Activated naive CD4-positive, alpha-beta T cell treated with anti-CD3 and anti-CD28 coated beads, Interleukin-2, amount 50 U/mL, for 16 hours (primary cell): ENCODE results near the gene NKX2-3.

Experiments
- DNase-seq: peaks from one replicate; pipeline ENCODE4 v3.0.0-alpha.2; 2020

NKX2-3 gene

GRCh38 chr10:99526861-99527504, 5.8 kb upstream of the NKX2-3 start:
- no peak for DNase-seq

GRCh38 chr10:99527526-99528493, 4.9 kb upstream of the NKX2-3 start:
- no peak for DNase-seq

- no peak for DNase-seq
Observed at GRCh38 chr10:99528494-99529441, 4.0 kb upstream of the NKX2-3 start.

GRCh38 chr10:99529591-99530107, 3.1 kb upstream of the NKX2-3 start:
- no peak for DNase-seq

- no peak for DNase-seq
Observed at GRCh38 chr10:99530108-99531025, 2.4 kb upstream of the NKX2-3 start.

GRCh38 chr10:99531026-99531695, 1.6 kb upstream of the NKX2-3 start:
- DNase-seq, result no peak

GRCh38 chr10:99531696-99532593, 797 bp upstream of the NKX2-3 start:
- DNase-seq, result no peak

GRCh38 chr10:99533496-99534449, 1.0 kb downstream of the NKX2-3 start:
- DNase-seq, result no peak

- no peak for DNase-seq
Observed at GRCh38 chr10:99534450-99534938, 1.8 kb downstream of the NKX2-3 start.

GRCh38 chr10:99534939-99535763, 2.4 kb downstream of the NKX2-3 start:
- no peak for DNase-seq

- no peak for DNase-seq
Observed at GRCh38 chr10:99535764-99536337, 3.1 kb downstream of the NKX2-3 start.

- DNase-seq, result no peak
Observed at GRCh38 chr10:99536338-99537085, 3.8 kb downstream of the NKX2-3 start.

- no peak for DNase-seq
Observed at GRCh38 chr10:99537086-99537988, 4.6 kb downstream of the NKX2-3 start.

GRCh38 chr10:99537989-99538917, 5.5 kb downstream of the NKX2-3 start:
- no peak for DNase-seq
